Ishikawa (cell line): ENCODE results near the gene AGAP1.

ENCODE experiments used
- CEBPB ChIP-seq: IDR thresholded peaks from 2 replicates; pipeline ENCODE4 v1.6.1; 2012
- CREB1 ChIP-seq: IDR thresholded peaks from 2 replicates; pipeline ENCODE4 v1.6.1; 2012; ENCODE audit warnings: low read depth
- EGR1 ChIP-seq: IDR thresholded peaks from 2 replicates; pipeline ENCODE4 v1.6.1; 2012
- EP300 ChIP-seq: IDR thresholded peaks from 2 replicates; pipeline ENCODE4 v1.6.1; 2012; ENCODE audit warnings: borderline replicate concordance
- FOXM1 ChIP-seq: IDR thresholded peaks from 2 replicates; pipeline ENCODE4 v1.6.1; 2012; ENCODE audit warnings: low read depth, borderline replicate concordance
- NFIC ChIP-seq: IDR thresholded peaks from 2 replicates; pipeline ENCODE4 v1.6.1; 2012
- RAD21 ChIP-seq: IDR thresholded peaks from 2 replicates; pipeline ENCODE4 v1.6.1; 2012; ENCODE audit warnings: low read depth
- REST ChIP-seq: IDR thresholded peaks from 2 replicates; pipeline ENCODE4 v1.6.1; 2012; ENCODE audit warnings: low read depth, mild to moderate bottlenecking
- TAF1 ChIP-seq: IDR thresholded peaks from 2 replicates; pipeline ENCODE4 v1.6.1; 2012; ENCODE audit warnings: low read depth, mild to moderate bottlenecking
- TCF12 ChIP-seq: IDR thresholded peaks from 2 replicates; pipeline ENCODE4 v1.6.1; 2012; ENCODE audit warnings: low read depth
- TEAD4 ChIP-seq: IDR thresholded peaks from 2 replicates; pipeline ENCODE4 v1.6.1; 2012
- USF1 ChIP-seq: IDR thresholded peaks from 2 replicates; pipeline ENCODE4 v1.6.1; 2012
- YY1 ChIP-seq: IDR thresholded peaks from 2 replicates; pipeline ENCODE4 v1.6.1; 2012; ENCODE audit warnings: low read depth
- ZBTB7A ChIP-seq: IDR thresholded peaks from 2 replicates; pipeline ENCODE4 v1.6.1; 2012; ENCODE audit warnings: low read depth
- TF ChIP-seq, protein P1 (sequence below): IDR thresholded peaks from 2 replicates; pipeline ENCODE4 v1.6.1; 2012

Gene AGAP1

DNA sequence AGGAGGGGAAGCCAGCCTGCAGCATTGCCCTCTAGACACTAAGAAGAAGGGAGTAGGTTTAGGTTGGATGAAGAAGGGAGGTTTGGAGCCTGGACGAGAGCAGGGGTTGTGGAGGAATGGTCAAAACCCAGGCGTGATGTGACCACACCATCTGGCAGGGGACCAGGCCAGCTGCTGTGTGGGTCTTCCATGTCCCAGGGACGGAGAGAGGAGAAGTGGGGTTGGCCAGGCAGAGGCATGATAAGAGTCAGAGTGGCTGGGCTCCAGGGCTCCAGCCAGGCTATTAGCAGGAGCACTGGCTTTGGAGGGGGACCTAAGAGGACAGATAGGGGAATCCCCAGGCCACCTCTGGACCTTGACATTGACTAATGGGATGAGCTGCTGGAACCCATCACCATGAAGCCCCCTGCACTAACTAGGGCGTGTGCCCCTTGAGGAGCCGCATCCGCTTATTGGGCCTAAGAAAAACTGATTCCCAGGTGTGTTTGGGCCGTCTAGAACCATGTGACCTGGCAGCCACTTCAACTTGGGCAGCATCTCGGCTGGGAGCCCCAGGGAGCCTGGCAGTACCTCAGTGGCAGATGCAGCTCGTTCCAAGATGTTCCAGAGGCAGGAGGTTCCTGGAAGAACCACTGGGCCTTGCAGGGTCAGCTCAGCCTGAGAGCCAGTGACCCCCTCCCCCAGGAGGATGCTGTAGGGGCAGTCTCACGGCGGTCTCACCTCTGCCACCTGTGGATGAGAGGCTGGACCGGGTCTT is 235.1 kb downstream of the AGAP1 start:
- no peak for TF ChIP-seq TEAD4
- TF ChIP-seq, protein P1, sequence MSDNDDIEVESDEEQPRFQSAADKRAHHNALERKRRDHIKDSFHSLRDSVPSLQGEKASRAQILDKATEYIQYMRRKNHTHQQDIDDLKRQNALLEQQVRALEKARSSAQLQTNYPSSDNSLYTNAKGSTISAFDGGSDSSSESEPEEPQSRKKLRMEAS = no peak
- no peak for TF ChIP-seq REST
- TF ChIP-seq EP300 = no peak
- TF ChIP-seq RAD21 = no peak
- no peak for TF ChIP-seq CEBPB
- no peak for TF ChIP-seq YY1

GRCh38 chr2:235729557-235729947 is 235.7 kb downstream of the AGAP1 start:
- TF ChIP-seq TAF1 (no peak), CREB1 (no peak), FOXM1 (no peak), RAD21 (no peak), TEAD4 (no peak), TCF12 (no peak), EP300 (no peak), EGR1 (no peak), CEBPB (no peak), USF1 (no peak), NFIC (no peak), YY1 (no peak), ZBTB7A (no peak)

- TF ChIP-seq FOXM1 = no peak
- no peak for TF ChIP-seq RAD21
- no peak for TF ChIP-seq TCF12
- TF ChIP-seq, protein P1 = no peak
- no peak for TF ChIP-seq CEBPB
- TF ChIP-seq EGR1 = no peak
- no peak for TF ChIP-seq REST
- no peak for TF ChIP-seq CREB1
- TF ChIP-seq TAF1 = no peak
- no peak for TF ChIP-seq USF1
- no peak for TF ChIP-seq TEAD4
- no peak for TF ChIP-seq YY1
- no peak for TF ChIP-seq NFIC
- no peak for TF ChIP-seq EP300
- no peak for TF ChIP-seq ZBTB7A
Observed at GRCh38 chr2:235730115-235730514, 236.3 kb downstream of the AGAP1 start.

- TF ChIP-seq TCF12 (no peak), FOXM1 (no peak), RAD21 (no peak)
Observed at GRCh38 chr2:235733761-235734160, 239.9 kb downstream of the AGAP1 start.

GRCh38 chr2:235734168-235734567 is 240.3 kb downstream of the AGAP1 start:
- TF ChIP-seq, protein P1 = no peak
- TF ChIP-seq EGR1 (no peak), CREB1 (no peak)

- TF ChIP-seq CREB1 (no peak), YY1 (no peak), TEAD4 (no peak), CEBPB (no peak), EP300 (no peak), USF1 (no peak), EGR1 (no peak)
Observed at GRCh38 chr2:235734688-235735231, 240.9 kb downstream of the AGAP1 start.
